DMS153 (cell line): ENCODE data around the gene SPAG16.
A peak's percentile ranks its signal among the peaks of the same experiment; 100 is the strongest.

Source experiments
- DNase-seq: peaks from one replicate; lab custom pipeline; 2025; lab: John Stamatoyannopoulos, UW

The SPAG16 gene

GRCh38 chr2:214376618-214377285 is 1092.5 kb downstream of the SPAG16 start:
- DNase-seq: peak; percentile 80

- DNase-seq: no peak
Measured at GRCh38 chr2:214377286-214377624, 1093.0 kb downstream of the SPAG16 start.

- peak; percentile 44 for DNase-seq
Measured at GRCh38 chr2:214378455-214379103, 1094.3 kb downstream of the SPAG16 start.

GRCh38 chr2:214379227-214379626 is 1095.0 kb downstream of the SPAG16 start:
- no peak for DNase-seq

- DNase-seq: no peak
Measured at GRCh38 chr2:214380681-214381080, 1096.4 kb downstream of the SPAG16 start.

GRCh38 chr2:214382229-214382628 is 1098.0 kb downstream of the SPAG16 start:
- DNase-seq: no peak

GRCh38 chr2:214386720-214387119 is 1102.5 kb downstream of the SPAG16 start:
- DNase-seq: no peak

GRCh38 chr2:214389334-214389733 is 1105.1 kb downstream of the SPAG16 start:
- no peak for DNase-seq

- no peak for DNase-seq
Measured at GRCh38 chr2:214393796-214394195, 1109.5 kb downstream of the SPAG16 start.

- DNase-seq: no peak
Measured at GRCh38 chr2:214395040-214395439, 1110.8 kb downstream of the SPAG16 start.

- DNase-seq: no peak
Measured at GRCh38 chr2:214401580-214401979, 1117.3 kb downstream of the SPAG16 start.

GRCh38 chr2:214410128-214410775 is 1126.0 kb downstream of the SPAG16 start:
- DNase-seq: peak; percentile 75

- peak; percentile 48 for DNase-seq
Measured at GRCh38 chr2:214410918-214411554, 1126.8 kb downstream of the SPAG16 start, which contains the start of gene VWC2L. TSS of gene VWC2L (plus strand) at chr2:214411054. CDS start at chr2:214414194, 3,140 bp downstream.

GRCh38 chr2:214412679-214413078 is 1128.4 kb downstream of the SPAG16 start:
- DNase-seq: no peak

- no peak for DNase-seq
Measured at GRCh38 chr2:214436470-214436869, 1152.2 kb downstream of the SPAG16 start.

- no peak for DNase-seq
Measured at GRCh38 chr2:214450118-214450894, 1166.0 kb downstream of the SPAG16 start.

- no peak for DNase-seq
Measured at GRCh38 chr2:214451516-214452275, 1167.4 kb downstream of the SPAG16 start.
